ENCODE data around the gene PIK3CB.
"Not testable (repeated sequence)": the region's sequence is repeated elsewhere in the genome, so short reads cannot be mapped to it uniquely, and the experiment has no call there.

PIK3CB gene

GRCh38 chr3:138834596-138835396 is at the start of gene PIK3CB:
TSS of gene PIK3CB (minus strand) at chr3:138834928. CDS start at chr3:138759343, 75,585 bp downstream.
- no peak for FAIRE-seq

- no peak for FAIRE-seq
These were observed 46.5 kb upstream of the PIK3CB start for GRCh38 chr3:138881233-138881632.

GRCh38 chr3:138879541-138880380 is 45.0 kb upstream of the PIK3CB start:
- FAIRE-seq, result no peak

- FAIRE-seq, result no peak
These were observed 42.5 kb upstream of the PIK3CB start for GRCh38 chr3:138877226-138877625.

GRCh38 chr3:138875754-138876664 is 41.3 kb upstream of the PIK3CB start:
- FAIRE-seq, result no peak

- FAIRE-seq, result no peak
These were observed 40.5 kb upstream of the PIK3CB start for GRCh38 chr3:138875096-138875753.

GRCh38 chr3:138873471-138874278 is 38.9 kb upstream of the PIK3CB start:
- no peak for FAIRE-seq

- FAIRE-seq, result no peak
These were observed 37.9 kb upstream of the PIK3CB start for GRCh38 chr3:138872632-138873031.

- no peak for FAIRE-seq
These were observed 33.3 kb upstream of the PIK3CB start for GRCh38 chr3:138867996-138868395.

GRCh38 chr3:138863776-138864113 is 29.0 kb upstream of the PIK3CB start:
- FAIRE-seq, result no peak

- FAIRE-seq, result no peak
These were observed 28.4 kb upstream of the PIK3CB start for GRCh38 chr3:138862924-138863775.

GRCh38 chr3:138862531-138862923 is 27.8 kb upstream of the PIK3CB start:
- FAIRE-seq, result no peak

GRCh38 chr3:138861798-138862197 is 27.1 kb upstream of the PIK3CB start:
- FAIRE-seq, result no peak

GRCh38 chr3:138856799-138857198 is 22.1 kb upstream of the PIK3CB start:
- no peak for FAIRE-seq

- no peak for FAIRE-seq
These were observed 20.2 kb upstream of the PIK3CB start for GRCh38 chr3:138854940-138855339.

GRCh38 chr3:138854204-138854603 is 19.5 kb upstream of the PIK3CB start:
- no peak for FAIRE-seq

GRCh38 chr3:138850151-138850550 is 15.4 kb upstream of the PIK3CB start:
- no peak for FAIRE-seq

GRCh38 chr3:138849222-138849940 is 14.7 kb upstream of the PIK3CB start:
- no peak for FAIRE-seq

- no peak for FAIRE-seq
These were observed 14.0 kb upstream of the PIK3CB start for GRCh38 chr3:138848696-138849095.

GRCh38 chr3:138846824-138847223 is 12.1 kb upstream of the PIK3CB start:
- FAIRE-seq, result not testable (repeated sequence)

Measured in colon (tissue), 2 donors.